ENCODE data around the gene UBE2N.
"Not testable (repeated sequence)": the region's sequence is repeated elsewhere in the genome, so short reads cannot be mapped to it uniquely, and the experiment has no call there.

UBE2N gene

DNA sequence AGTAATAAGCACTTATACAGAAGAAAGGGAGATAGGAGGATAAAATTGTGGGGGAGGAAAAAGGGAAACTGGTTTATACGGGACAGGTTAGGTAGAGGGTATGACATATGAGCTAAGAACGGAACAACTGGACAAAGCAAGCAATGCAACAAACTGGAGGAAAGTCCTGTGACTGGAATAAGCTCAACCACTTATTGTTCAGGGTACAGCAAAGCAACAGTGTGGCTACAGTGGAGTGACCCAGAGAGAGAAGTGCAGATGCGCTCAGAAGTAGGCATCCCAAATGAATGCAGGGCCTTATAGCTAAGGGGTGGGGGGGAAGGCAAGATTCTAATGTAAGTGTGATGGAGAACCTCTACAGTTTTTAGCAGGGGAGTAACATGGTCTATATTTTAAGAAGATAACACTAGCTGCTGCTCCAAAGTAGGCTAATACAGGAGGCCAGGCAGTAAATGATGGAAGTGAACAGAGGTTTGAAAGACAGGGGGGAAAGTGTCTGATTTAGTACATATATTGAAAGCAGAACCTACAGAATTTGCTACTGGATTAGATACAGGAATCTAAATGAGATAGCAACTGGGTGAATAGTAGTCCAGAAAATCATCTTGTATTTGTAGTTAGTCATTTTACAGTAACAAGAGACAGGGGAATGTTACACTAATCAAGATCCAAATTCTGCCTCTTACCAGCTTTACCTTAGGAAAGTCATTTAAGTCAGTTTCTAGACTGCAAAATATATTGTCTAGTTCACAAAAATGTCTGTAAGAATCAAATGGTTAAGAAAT is 3.3 kb downstream of the UBE2N start:
- H3K4me1 ChIP-seq (ENCODE audit: insufficient read depth, low read length), result peaks cover 22% of the 10 kb centered on the region
- peaks cover 2% of the 10 kb centered on the region for H3K36me3 ChIP-seq (ENCODE audit: insufficient read depth, low read length)
- H3K4me3 ChIP-seq (ENCODE audit: low read length), result no peak overlapping the region
- no peak overlapping the region for H2AFZ ChIP-seq (ENCODE audit: low read depth, low read length)
- no peaks in the 10 kb centered on the region for H3K9me3 ChIP-seq (ENCODE audit: low read length)
- no peaks in the 10 kb centered on the region for H3K27me3 ChIP-seq (ENCODE audit: insufficient read depth, low read length)

DNA sequence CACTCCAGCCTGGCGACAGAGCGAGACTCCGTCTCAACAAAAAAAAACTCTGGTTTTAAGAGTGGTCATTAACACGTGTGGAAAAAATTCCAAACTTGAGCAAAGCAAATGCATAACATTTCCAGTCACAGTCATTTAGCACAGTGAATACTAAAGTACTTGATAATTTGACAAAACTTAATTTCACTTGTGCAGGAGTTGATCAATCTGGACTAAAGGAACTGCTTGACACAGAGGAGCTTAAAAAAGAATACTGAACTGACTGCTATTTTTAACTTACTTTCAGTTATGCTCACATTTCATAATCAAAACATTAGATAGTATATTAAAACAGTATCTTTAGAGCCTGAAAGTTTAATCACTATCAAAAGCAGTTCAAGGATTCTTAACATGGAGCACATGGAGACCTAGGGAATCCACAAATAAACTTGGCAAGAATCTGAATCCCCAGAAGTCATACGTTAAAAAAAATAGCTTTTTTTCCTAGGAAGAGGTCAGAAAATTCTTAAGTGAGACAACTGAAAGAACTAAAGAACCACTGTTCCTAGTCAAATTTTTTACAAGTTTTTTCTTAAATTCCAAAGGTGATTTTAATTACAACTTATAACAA is 7.4 kb downstream of the UBE2N start:
- peaks cover 2% of the 10 kb centered on the region for H3K36me3 ChIP-seq (ENCODE audit: insufficient read depth, low read length)
- H3K27me3 ChIP-seq (ENCODE audit: insufficient read depth, low read length), result no peaks in the 10 kb centered on the region
- H3K4me1 ChIP-seq (ENCODE audit: insufficient read depth, low read length), result peaks cover 4% of the 10 kb centered on the region
- H2AFZ ChIP-seq (ENCODE audit: low read depth, low read length), result no peak overlapping the region
- H3K9me3 ChIP-seq (ENCODE audit: low read length), result no peaks in the 10 kb centered on the region
- H3K4me3 ChIP-seq (ENCODE audit: low read length), result no peak overlapping the region

DNA sequence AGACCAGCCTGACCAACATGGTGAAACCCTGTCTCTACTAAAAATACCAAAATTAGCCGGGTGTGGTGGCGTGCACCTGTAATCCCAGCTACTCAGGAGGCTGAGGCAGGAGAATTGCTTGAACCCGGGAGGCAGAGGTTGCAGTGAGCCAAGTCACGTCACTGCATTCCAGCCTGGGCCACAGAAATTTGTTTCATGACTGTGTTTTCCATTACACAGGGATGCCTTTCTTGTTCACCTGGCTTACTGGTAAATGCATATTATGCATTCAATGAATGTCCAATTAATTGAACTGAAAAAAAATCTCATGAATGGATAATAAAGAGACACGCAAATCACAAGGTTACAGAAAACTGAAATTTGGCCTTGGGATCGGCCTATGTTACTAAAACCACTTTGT is 9.7 kb downstream of the UBE2N start:
- H2AFZ ChIP-seq (ENCODE audit: low read depth, low read length); H3K27me3 ChIP-seq (ENCODE audit: insufficient read depth, low read length); H3K9me3 ChIP-seq (ENCODE audit: low read length); H3K4me1 ChIP-seq (ENCODE audit: insufficient read depth, low read length); H3K4me3 ChIP-seq (ENCODE audit: low read length); H3K36me3 ChIP-seq (ENCODE audit: insufficient read depth, low read length): not testable (repeated sequence)

DNA sequence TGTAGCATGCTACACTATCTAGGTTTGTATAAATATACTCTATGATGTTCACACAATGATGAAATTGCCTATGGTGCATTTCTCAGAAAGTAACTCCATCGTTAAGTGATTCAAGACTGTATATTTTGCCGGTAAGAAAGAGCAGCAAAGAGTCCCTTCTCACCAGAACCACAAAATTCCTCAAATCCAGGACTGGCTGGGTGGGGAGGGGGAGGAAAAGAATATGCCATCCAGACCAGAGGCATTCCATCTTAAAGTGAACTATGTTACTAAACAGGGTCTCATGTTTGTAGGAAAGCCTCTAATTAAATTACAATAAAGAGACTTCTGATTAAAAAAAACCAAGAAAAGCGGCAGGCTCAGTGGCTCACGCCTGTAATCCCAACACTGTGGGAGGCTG is 11.5 kb downstream of the UBE2N start:
- Histone ChIP-seq H3K9me3 (ENCODE audit: low read length) (no peaks in the 10 kb centered on the region), H3K36me3 (ENCODE audit: insufficient read depth, low read length) (no peaks in the 10 kb centered on the region), H2AFZ (ENCODE audit: low read depth, low read length) (no peak overlapping the region), H3K27me3 (ENCODE audit: insufficient read depth, low read length) (no peaks in the 10 kb centered on the region), H3K4me3 (ENCODE audit: low read length) (no peak overlapping the region), H3K4me1 (ENCODE audit: insufficient read depth, low read length) (peaks cover 10% of the 10 kb centered on the region)

DNA sequence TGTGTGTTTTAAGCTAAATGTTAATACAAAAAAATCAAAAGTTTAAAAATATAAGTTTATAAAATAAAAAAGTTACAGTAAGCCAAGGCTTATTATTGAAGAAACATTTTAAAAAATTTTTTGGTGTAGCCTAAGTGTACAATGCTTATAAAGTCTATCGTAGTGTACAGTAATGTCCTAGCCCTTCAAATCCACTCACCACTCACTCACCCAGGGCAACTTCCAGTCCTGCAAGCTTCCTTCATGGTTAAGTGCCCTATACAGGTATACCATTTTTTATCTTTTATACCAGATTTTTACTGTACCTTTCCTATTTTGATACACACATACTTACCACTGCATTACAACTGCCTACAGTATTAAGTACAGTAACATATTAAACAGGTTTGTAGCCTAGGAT is 11.9 kb downstream of the UBE2N start:
- no peak overlapping the region for H3K4me3 ChIP-seq (ENCODE audit: low read length)
- H3K4me1 ChIP-seq (ENCODE audit: insufficient read depth, low read length), result peaks cover 10% of the 10 kb centered on the region
- no peaks in the 10 kb centered on the region for H3K27me3 ChIP-seq (ENCODE audit: insufficient read depth, low read length)
- no peaks in the 10 kb centered on the region for H3K9me3 ChIP-seq (ENCODE audit: low read length)
- H2AFZ ChIP-seq (ENCODE audit: low read depth, low read length), result no peak overlapping the region
- no peaks in the 10 kb centered on the region for H3K36me3 ChIP-seq (ENCODE audit: insufficient read depth, low read length)

DNA sequence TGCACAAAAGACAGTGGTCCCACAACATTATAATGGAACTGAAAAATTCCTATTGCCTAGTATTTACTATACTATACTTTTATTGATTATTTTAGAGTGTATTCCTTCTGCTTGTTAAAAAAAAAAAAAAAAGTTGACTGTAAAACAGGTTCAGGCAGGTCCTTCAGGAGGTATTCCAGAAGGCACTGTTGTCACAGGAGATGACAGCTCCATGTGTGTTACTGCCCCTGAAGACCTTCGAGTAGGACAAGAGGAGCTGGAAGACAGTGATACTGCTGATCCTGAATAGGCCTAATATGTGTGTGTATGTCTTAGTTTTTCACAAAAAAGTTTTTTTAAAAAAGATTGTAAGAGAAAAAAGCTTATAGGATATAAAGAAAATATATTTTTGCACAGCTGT is 12.3 kb downstream of the UBE2N start:
- Histone ChIP-seq H2AFZ (ENCODE audit: low read depth, low read length) (no peak overlapping the region), H3K4me1 (ENCODE audit: insufficient read depth, low read length) (peaks cover 10% of the 10 kb centered on the region), H3K36me3 (ENCODE audit: insufficient read depth, low read length) (no peaks in the 10 kb centered on the region), H3K27me3 (ENCODE audit: insufficient read depth, low read length) (no peaks in the 10 kb centered on the region), H3K4me3 (ENCODE audit: low read length) (no peak overlapping the region), H3K9me3 (ENCODE audit: low read length) (no peaks in the 10 kb centered on the region)

DNA sequence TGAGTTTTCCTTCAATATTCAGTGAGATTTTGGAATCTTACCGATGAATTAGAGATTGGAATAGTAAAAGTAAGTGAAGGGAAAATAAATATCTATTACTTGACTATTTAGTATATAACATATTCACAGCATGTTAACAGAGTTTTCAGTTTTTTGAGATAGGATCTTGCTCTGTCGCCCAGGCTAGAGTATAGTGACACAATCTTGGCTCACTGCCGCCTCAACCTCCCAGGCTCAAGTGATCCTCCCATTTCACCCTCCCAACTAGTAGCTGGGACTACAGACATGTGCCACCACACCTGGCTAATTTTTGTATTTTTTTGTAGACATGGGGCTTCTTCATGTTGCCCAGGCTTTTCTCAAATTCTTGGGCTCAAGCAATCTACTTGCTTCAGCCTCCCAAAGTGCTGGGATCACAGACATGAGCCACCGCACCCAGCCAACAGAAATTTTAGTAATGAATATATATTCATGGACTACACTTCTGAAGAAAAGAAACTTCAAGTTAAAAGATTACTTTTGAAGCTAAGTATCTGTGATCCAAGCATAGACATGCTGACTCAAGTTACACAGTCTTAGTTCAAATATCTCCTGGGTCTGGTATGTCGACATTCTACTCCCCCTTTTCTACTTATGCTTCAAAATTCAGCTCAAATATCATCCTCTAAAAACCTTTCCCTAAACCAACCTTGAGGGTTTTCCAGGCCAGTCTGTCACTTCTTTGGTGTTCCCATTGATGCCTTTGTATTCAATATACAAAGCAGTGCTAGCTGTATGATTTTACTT is 13.8 kb downstream of the UBE2N start:
- H3K9me3 ChIP-seq (ENCODE audit: low read length), result no peaks in the 10 kb centered on the region
- H3K4me3 ChIP-seq (ENCODE audit: low read length), result no peak overlapping the region
- no peaks in the 10 kb centered on the region for H3K27me3 ChIP-seq (ENCODE audit: insufficient read depth, low read length)
- H2AFZ ChIP-seq (ENCODE audit: low read depth, low read length), result no peak overlapping the region
- peaks cover 10% of the 10 kb centered on the region for H3K4me1 ChIP-seq (ENCODE audit: insufficient read depth, low read length)
- no peaks in the 10 kb centered on the region for H3K36me3 ChIP-seq (ENCODE audit: insufficient read depth, low read length)

DNA sequence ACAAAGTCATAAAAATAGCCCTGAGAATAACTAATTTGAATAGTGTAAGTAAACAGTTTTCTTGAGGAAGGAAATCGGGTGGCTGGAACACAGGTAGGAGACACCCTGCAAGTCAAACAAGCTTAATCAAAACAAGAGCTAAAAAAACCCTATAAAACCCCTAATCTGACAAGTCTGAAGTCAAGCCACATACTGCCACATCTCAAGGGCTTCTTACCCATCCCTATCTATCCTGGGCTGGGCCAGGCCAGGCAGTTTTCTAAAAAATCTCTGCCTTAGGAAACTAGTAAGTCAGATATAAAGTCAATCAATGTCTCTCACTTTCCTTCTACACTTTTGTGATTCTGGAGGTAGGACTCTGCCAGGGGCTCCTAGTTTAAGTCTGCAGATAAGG is 15.3 kb downstream of the UBE2N start:
- Histone ChIP-seq H3K27me3 (ENCODE audit: insufficient read depth, low read length) (no peaks in the 10 kb centered on the region), H3K4me1 (ENCODE audit: insufficient read depth, low read length) (peaks cover 10% of the 10 kb centered on the region), H3K36me3 (ENCODE audit: insufficient read depth, low read length) (no peaks in the 10 kb centered on the region), H2AFZ (ENCODE audit: low read depth, low read length) (no peak overlapping the region), H3K4me3 (ENCODE audit: low read length) (no peak overlapping the region), H3K9me3 (ENCODE audit: low read length) (no peaks in the 10 kb centered on the region)

DNA sequence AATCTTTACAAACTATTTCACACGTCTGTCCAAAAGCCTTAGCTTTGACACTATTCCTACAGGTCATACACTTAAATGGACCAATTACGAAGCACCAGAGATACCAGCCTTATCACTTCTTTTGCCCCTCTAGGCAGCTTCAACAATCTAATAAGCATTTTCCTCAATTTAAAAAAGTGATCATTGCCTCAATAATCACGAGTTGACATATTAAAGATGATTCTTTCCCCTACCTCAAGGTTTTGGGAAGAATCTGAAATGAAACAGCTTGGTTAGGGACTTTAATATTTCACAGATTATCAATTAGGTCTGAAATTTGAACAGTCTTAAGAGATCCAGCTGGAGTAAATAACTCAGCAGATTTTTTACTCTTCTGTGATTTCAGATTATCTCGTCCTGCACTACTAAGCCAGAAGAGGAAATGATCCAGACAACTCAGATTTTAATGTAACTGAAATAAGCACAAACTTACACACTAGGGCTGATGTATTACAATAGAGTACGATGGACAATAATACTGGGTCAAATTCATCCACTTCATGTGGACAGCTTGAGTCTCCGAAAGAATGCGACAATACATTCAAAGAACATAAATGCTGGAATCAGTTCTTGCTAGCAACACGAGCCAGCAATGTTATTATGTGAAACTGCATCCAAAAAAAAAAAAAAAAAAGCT is 15.9 kb downstream of the UBE2N start:
- no peaks in the 10 kb centered on the region for H3K36me3 ChIP-seq (ENCODE audit: insufficient read depth, low read length)

DNA sequence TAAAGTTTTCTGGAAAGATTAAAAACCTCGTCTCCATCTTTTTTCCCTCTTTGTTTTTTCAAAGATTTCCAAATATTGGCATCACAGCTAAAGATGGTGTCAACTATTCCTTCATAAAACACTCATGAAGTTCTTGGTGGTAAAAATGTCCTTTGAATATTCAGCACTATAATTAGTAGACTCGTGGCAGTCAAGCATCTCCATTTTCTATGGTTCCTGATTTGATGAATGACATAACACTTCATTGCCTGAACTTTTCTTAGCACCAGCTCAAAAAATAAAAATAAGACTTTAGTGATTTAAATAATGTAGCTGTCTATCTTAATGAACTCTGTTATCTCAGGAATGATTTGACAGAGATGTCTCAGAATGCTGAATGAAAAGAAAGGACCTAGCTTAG is 19.7 kb downstream of the UBE2N start:
- Histone ChIP-seq H3K4me3 (ENCODE audit: low read length) (no peak overlapping the region), H3K9me3 (ENCODE audit: low read length) (no peaks in the 10 kb centered on the region), H2AFZ (ENCODE audit: low read depth, low read length) (no peak overlapping the region), H3K27me3 (ENCODE audit: insufficient read depth, low read length) (no peaks in the 10 kb centered on the region), H3K4me1 (ENCODE audit: insufficient read depth, low read length) (no peaks in the 10 kb centered on the region), H3K36me3 (ENCODE audit: insufficient read depth, low read length) (no peaks in the 10 kb centered on the region)

More for the DNA sequence above, 15.9 kb downstream of the UBE2N start:
- Histone ChIP-seq H3K9me3 (ENCODE audit: low read length) (no peaks in the 10 kb centered on the region), H3K27me3 (ENCODE audit: insufficient read depth, low read length) (no peaks in the 10 kb centered on the region), H3K4me1 (ENCODE audit: insufficient read depth, low read length) (peaks cover 10% of the 10 kb centered on the region), H2AFZ (ENCODE audit: low read depth, low read length) (no peak overlapping the region), H3K4me3 (ENCODE audit: low read length) (no peak overlapping the region)

DNA sequence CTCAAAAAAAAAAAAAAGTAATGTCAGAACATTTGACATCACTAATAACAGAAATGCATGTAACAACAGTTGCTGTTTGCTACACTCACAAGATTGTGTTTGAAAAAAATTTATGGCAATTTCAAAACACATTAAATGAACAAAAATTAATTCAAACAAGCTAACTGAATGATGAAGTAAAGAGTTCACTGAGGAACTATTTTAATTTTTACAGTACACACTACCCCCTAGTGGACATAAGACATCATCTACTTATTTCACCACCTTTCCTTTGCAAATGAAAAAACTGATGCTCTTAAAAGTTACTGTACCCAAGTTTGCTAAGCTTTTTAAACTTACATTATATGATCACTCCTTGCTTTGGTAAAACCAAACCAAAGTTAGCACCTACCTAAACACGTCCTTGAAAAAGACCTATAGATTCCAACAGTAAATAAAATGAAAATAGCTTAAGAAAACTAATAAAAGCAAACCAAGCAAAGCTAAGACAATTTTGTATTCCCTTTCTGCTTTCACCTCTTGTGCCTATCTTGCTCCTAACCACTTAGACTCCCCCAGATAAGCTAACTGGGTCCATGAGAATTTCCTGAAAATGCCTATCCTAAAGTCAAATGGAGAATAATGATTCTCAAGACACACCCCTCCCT is 22.2 kb downstream of the UBE2N start:
- no peaks in the 10 kb centered on the region for H3K36me3 ChIP-seq (ENCODE audit: insufficient read depth, low read length)
- no peak overlapping the region for H3K4me3 ChIP-seq (ENCODE audit: low read length)
- no peaks in the 10 kb centered on the region for H3K9me3 ChIP-seq (ENCODE audit: low read length)
- no peak overlapping the region for H2AFZ ChIP-seq (ENCODE audit: low read depth, low read length)
- no peaks in the 10 kb centered on the region for H3K4me1 ChIP-seq (ENCODE audit: insufficient read depth, low read length)
- no peaks in the 10 kb centered on the region for H3K27me3 ChIP-seq (ENCODE audit: insufficient read depth, low read length)

DNA sequence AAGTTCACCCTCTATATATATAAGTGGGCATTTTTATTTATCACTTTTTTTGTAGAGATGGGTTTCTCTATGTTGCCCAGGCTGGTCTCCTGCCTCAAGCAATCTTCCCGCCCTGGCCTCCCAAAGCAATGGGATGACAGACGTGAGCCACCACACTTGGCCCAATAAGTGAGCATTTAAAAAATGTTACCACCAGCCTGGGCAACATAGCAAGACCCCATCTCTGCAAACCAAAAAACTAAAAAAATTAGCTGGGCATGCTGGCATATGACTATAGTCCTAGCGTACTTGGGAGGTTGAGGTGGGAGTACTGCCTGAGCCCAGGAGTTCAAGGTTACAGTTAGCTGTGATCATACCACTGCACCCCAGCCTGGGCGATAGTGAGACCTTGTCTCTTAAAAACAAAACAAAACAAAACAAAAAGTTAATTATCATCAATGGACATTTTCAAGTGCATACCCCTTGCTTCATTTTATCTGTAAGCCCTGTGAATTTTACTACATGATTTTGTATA is 23.7 kb downstream of the UBE2N start:
- H3K9me3 ChIP-seq (ENCODE audit: low read length), result no peaks in the 10 kb centered on the region
- H3K4me3 ChIP-seq (ENCODE audit: low read length), result no peak overlapping the region
- no peaks in the 10 kb centered on the region for H3K36me3 ChIP-seq (ENCODE audit: insufficient read depth, low read length)
- no peaks in the 10 kb centered on the region for H3K4me1 ChIP-seq (ENCODE audit: insufficient read depth, low read length)
- no peaks in the 10 kb centered on the region for H3K27me3 ChIP-seq (ENCODE audit: insufficient read depth, low read length)
- no peak overlapping the region for H2AFZ ChIP-seq (ENCODE audit: low read depth, low read length)
